ENCODE measurements around the gene PTPRM.

DNA sequence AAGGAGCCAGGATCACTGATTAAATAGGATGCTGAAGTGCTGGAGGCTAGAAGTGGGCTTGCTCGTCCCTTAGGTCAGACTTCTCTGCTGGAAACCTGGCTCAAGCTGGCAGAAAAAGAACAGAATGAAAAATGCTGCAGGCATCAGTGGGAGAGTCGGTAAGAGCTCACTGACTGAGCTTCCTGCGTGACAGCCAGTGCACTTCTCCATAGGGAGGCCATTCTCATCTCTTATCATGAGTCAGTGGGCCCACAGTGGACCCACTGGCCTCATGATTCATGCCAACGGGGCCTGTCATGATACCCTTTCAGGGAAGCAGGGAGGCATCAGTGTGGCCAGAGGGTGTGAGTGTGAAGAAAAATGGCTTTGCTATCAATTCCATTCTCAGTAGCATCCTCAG, 498.2 kb downstream of the PTPRM start:
- TF ChIP-seq POLR2A (IDR thresholded peaks at IDR 0.05; ENCODE audit: extremely low read depth, insufficient read length) (no peak), MAX (IDR thresholded peaks at IDR 0.05; ENCODE audit: low read depth, low read length) (no peak)
- TF ChIP-seq, protein P1, sequence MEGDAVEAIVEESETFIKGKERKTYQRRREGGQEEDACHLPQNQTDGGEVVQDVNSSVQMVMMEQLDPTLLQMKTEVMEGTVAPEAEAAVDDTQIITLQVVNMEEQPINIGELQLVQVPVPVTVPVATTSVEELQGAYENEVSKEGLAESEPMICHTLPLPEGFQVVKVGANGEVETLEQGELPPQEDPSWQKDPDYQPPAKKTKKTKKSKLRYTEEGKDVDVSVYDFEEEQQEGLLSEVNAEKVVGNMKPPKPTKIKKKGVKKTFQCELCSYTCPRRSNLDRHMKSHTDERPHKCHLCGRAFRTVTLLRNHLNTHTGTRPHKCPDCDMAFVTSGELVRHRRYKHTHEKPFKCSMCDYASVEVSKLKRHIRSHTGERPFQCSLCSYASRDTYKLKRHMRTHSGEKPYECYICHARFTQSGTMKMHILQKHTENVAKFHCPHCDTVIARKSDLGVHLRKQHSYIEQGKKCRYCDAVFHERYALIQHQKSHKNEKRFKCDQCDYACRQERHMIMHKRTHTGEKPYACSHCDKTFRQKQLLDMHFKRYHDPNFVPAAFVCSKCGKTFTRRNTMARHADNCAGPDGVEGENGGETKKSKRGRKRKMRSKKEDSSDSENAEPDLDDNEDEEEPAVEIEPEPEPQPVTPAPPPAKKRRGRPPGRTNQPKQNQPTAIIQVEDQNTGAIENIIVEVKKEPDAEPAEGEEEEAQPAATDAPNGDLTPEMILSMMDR (IDR thresholded peaks at IDR 0.05; ENCODE audit: low read depth, low read length): no peak
